Neural progenitor cell (in vitro differentiated cells): Measurements from ENCODE around the gene SMARCA4.
"Not testable (repeated sequence)": the region's sequence is repeated elsewhere in the genome, so short reads cannot be mapped to it uniquely, and the experiment has no call there.

ENCODE experiments used
- CTCF ChIP-seq: fragments of 200-600 bp; sonication (generic); IDR thresholded peaks from 2 replicates; pipeline ENCODE4 v1.5.1; 2017; ENCODE audit warnings: antibody characterized with exemption, mild to moderate bottlenecking
- EZH2phosphoT487 ChIP-seq: fragments of 200-600 bp; sonication (generic); IDR thresholded peaks from 2 replicates; pipeline ENCODE4 v1.6.1; 2017; ENCODE audit warnings: antibody characterized with exemption

DNA sequence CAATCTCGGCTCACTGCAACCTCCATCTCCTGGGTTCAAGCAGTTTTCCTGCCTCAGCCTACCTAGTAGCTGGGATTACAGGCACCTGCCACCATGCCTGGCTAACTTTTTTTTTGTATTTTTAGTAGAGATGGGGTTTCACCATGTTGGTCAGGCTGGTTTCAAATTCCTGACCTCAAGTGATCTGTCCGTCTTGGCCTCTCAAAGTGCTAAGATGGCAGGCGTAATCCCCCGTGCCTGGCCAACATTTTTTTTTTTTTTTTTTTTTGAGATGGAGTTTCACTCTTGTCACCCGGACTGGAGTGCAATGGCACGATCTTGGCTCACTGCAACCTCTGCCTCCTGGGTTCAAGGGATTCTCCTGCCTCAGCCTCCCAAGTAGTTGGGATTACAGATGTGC is 31.3 kb downstream of the SMARCA4 start:
- not testable (repeated sequence) for TF ChIP-seq CTCF, EZH2phosphoT487
